Inferior parietal cortex (tissue), 1 donor: ENCODE data around the gene NSD2.
A peak's percentile ranks its signal among the peaks of the same experiment; 100 is the strongest.
"Not testable (repeated sequence)": the region's sequence is repeated elsewhere in the genome, so short reads cannot be mapped to it uniquely, and the experiment has no call there.

Experiments used
- DNase-seq: peaks from one replicate; pipeline ENCODE4 v3.0.0-alpha.2; 2016; ENCODE audit errors: extremely low spot score

NSD2 gene

DNA sequence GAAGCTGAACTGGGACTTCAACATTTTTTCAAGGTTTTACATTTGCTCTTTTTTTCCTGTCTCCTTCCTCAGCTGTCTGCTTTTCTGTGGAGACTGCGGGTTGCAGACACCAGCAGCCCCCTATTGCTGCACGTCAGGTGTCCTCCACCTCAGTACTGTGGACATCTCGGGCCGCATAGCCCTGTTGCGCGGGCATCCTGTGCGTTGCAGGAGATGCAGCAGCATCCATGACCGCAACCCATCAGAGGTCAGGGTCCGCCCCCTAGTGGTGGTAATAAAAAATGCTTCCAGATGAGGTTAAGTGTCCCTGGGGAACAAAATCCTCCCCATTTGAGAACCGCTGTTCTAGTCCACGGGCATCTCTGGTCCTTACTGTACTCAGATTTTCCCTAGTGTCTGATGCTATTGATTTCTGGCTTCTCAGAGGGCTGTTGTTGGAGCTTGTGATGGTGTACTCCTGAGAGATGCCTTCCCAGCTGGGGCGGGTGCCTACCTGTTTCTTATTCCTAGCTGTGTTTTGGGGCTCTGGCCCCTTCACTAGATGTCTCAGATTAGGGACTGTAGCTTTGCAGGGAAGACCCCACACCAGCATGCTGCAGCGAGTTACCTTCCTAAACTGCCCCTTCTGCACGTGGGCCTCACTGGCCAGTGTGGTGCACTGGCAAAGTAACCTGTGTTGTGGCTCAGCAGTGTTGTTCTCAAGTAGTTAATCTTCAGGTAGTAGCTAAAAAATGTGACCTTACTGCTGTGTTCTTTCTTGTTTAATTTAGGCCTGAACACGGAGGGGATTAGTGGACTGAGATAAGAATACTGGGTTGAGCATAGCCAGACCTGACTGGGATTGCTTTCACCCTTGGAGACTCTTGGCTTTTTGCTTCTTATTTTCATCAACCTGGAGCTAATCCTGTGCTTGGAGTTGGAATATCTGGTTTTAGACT lies 28.2 kb downstream of the NSD2 start:
- DNase-seq, result peak; percentile 85

- DNase-seq, result no peak
These were observed 28.9 kb downstream of the NSD2 start for GRCh38 chr4:1900087-1900433.

GRCh38 chr4:1900624-1901023 lies 29.4 kb downstream of the NSD2 start:
- no peak for DNase-seq

GRCh38 chr4:1901127-1901526 lies 29.9 kb downstream of the NSD2 start:
- DNase-seq, result no peak

- no peak for DNase-seq
These were observed 31.1 kb downstream of the NSD2 start for GRCh38 chr4:1902243-1902642.

- DNase-seq, result no peak
These were observed 31.8 kb downstream of the NSD2 start for GRCh38 chr4:1903035-1903434.

GRCh38 chr4:1904042-1904441 lies 32.8 kb downstream of the NSD2 start:
- no peak for DNase-seq

DNA sequence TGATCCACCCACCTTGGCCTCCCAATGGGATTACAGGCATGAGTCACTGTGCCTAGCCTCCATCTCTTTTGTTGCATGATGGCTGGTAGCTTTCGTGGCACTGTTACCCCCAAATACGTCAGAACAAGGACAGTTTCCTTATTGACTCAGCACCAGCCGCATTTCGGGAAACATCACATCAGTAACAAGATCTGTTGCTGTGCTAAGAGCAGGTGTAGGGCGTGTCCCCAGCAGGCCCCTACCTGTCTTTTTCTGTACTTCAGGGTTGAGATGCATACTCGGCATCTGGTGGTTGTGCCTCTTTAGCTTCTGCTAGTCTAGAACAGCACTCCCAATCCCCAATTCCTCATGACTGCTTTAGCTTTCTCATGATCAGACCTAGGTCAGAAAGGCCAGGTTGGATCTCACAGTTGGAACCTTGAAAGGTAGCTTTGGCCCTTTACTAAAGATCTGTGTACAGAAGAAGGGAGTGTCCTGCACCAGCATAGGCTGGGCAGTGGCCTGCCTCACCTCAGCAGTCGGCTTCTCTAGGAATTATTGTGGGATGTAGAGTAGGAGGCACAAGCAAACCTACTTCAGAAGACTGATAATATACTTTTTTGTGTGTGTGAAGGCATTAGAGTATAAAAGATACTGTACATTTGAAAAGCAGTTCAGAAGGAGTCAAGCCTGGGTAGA lies 36.8 kb downstream of the NSD2 start:
- no peak for DNase-seq

- DNase-seq, result not testable (repeated sequence)
These were observed 38.5 kb downstream of the NSD2 start for GRCh38 chr4:1909696-1910095.

- peak; percentile 68 for DNase-seq
These were observed 39.5 kb downstream of the NSD2 start for GRCh38 chr4:1910643-1911042.

DNA sequence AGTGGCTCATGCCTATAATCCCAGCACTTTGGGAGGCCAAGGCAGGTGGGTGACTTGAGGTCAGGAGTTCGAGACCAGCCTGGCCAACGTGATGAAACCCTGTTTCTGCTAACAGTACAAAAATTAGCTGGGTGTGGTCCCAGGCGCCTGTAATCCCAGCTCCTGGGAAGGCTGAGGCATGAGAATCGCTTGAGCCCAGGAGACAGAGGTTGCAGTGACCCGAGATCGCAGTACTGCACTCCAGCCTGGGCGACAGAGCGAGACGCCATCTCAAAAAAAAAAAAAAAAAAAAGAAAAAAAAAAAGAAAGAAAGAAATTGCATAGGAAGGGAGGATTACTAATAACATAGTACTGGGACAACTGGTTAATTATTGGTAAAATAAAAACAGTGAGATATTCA lies 40.1 kb downstream of the NSD2 start:
- DNase-seq, result not testable (repeated sequence)

- no peak for DNase-seq
These were observed 51.6 kb downstream of the NSD2 start for GRCh38 chr4:1922821-1923220.

GRCh38 chr4:1927675-1928074 lies 56.5 kb downstream of the NSD2 start:
- no peak for DNase-seq

DNA sequence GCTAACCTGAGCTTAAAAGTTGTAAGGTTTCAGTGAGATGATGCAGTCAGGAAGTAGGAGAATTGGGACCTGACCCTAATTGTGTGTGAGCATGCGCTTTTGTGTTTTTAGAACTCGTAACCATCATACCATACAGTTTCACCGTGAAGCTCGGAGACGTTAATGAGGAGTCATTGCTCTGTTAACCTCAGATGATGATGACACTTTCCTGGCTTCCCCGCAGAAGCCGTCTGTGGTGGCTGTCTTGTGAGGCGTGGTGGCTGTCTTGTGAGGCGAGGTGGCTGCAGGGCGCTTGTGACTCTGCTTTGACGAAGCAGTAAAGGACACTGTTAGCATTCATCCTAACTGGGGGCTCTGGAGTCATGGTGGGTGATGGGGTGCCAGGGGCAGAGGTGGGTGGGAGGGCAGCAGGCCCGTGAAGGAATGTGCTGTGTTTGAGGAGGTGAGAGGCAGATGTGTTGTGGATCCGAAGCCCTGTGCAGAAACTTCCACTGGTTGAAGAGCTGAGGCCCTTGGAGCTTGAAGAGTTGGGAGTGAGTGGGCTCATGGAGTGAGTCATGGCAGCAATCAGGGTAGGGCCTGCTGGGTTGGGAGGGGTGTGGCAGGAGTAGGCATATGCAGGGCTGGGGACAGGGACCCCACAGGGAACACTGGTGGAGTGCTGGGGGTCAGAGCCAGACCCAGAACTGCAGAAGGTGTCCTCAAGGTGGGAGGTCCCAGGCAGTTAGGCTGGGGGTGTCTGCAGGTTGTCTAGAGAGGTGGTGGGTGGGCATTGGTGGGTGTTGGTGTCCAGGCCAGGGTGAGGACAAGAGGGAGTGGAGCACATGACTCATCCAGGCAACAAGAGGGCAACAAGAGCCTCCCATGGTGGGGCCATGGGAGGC lies 57.4 kb downstream of the NSD2 start:
- DNase-seq, result no peak

GRCh38 chr4:1932736-1933135 lies 61.5 kb downstream of the NSD2 start:
- no peak for DNase-seq

DNA sequence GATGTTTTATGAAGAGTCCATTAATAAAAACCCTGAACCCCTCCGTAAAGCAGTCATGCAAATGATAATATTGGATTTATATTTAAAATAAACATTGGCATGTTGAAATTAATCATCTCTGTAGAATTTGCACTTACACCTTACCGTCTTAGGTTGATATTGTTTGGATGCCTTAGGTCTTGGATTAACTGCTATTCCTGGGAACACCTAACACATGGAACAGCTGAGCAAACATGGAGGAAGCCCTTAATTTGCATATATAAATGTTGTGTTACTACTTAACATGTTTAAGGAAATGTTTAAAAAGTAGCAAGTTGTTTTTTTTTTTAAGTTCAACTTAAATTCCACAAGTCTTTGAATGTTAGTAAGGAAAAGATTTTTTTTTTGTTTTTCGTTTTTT lies 62.5 kb downstream of the NSD2 start:
- no peak for DNase-seq

GRCh38 chr4:1937550-1937949 lies 66.4 kb downstream of the NSD2 start:
- no peak for DNase-seq

GRCh38 chr4:1938027-1938426 lies 66.8 kb downstream of the NSD2 start:
- DNase-seq, result no peak

GRCh38 chr4:1939664-1940509 lies 68.7 kb downstream of the NSD2 start:
- no peak for DNase-seq

DNA sequence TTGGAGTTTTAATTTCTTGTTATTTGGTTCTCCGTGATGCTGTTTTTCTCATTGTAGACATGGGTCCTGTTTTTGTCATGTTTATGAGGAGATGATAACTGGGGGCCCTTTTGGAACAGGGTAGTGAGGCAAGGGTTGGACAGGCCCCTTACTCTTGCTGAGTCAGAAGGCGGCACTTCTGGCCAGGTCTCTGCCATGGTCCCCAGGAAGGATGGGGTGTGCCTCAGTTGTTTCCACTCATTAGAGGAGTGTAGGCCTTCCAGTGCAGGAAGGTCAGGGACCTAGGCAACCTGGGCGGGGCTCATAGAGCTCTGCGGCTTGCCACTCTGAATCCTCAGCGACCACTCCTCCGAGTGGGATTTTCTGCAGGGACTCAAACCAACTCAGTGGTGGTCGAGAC lies 69.4 kb downstream of the NSD2 start:
- no peak for DNase-seq

DNA sequence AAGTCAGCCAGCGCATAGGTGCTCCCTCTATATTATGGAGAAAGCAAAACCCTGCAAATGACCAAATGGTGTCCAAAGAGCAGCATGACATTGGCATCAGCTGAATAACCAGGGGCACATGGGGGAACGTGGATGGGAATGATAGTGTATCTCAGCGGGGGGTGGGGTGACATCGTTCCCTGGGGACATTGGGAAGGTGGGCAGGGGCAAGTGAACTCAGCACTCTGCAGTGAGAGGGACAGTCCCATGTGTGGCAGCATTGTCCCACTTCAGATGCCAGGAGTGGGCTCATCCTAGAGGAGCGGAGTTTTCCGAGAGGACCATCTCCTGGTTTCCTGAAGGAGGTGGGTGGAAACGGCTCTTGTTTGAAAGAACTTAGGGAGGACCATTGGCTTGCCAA lies 72.7 kb downstream of the NSD2 start:
- no peak for DNase-seq
